Activated T-helper 1 cell treated with anti-CD3 and anti-CD28 coated beads, Interleukin-12 subunit alpha, Interleukin-12 subunit beta, Interleukin-2, Interleukin-4 antibody, amounts not matched to agents 30 ng/mL and 10 ng/mL and 1 ng/mL, durations not matched to agents 14 hours and 24 hours and 36 hours (primary cell): ENCODE results near the gene DHRS11. TPM values are rescaled to one million over a fixed set of nuclear protein-coding genes. Genes with fewer than 3 reads are reported as not detected.
"Not testable (repeated sequence)": the region's sequence is repeated elsewhere in the genome, so short reads cannot be mapped to it uniquely, and the experiment has no call there.

Source experiments
- DNase-seq: peaks from one replicate; pipeline ENCODE4 v3.0.0; 2021; ENCODE audit warnings: low spot score
- H3K27ac Mint-ChIP-seq: one replicate; pipeline ENCODE4 v1.8.0; 2021; ENCODE audit warnings: mild to moderate bottlenecking, mixed read lengths
- H3K27me3 Mint-ChIP-seq: one replicate; pipeline ENCODE4 v1.8.0; 2022; ENCODE audit warnings: mild to moderate bottlenecking, moderate library complexity, mixed read lengths; ENCODE audit not compliant: insufficient read depth
- H3K36me3 Mint-ChIP-seq: one replicate; pipeline ENCODE4 v1.8.0; 2021; ENCODE audit warnings: low read depth, mixed read lengths
- H3K4me1 Mint-ChIP-seq: one replicate; pipeline ENCODE4 v1.8.0; 2021; ENCODE audit warnings: low read depth, mixed read lengths
- H3K4me3 Mint-ChIP-seq: one replicate; pipeline ENCODE4 v1.8.0; 2021; ENCODE audit warnings: mild to moderate bottlenecking, moderate library complexity, mixed read lengths
- H3K9me3 Mint-ChIP-seq: one replicate; pipeline ENCODE4 v1.8.0; 2021; ENCODE audit warnings: mixed read lengths
- intact Hi-C: fragments of 100-400 bp; cut with micrococcal nuclease; formaldehyde crosslinking; loops from one replicate; pipeline ENCODE4 v1.15.1; 2024
- total RNA-seq: library from RNA; stranded (reverse); gene quantifications from 2 replicates; pipeline ENCODE4 v1.2.3, GENCODE V29; 2022

The DHRS11 gene
- total RNA-seq, 1 donor from 2014 or later = 16.4 TPM

GRCh38 chr17:36597866-36598777, 6.4 kb downstream of the DHRS11 start:
- H3K36me3 Mint-ChIP-seq = peaks cover 3% of the 10 kb centered on the region
- peaks cover 26% of the 10 kb centered on the region for H3K4me1 Mint-ChIP-seq
- DNase-seq = no peak
- no peak overlapping the region for H3K4me3 Mint-ChIP-seq
- intact Hi-C loops = no loop called here
- H3K9me3 Mint-ChIP-seq = no peaks in the 10 kb centered on the region
- no peak overlapping the region for H3K27ac Mint-ChIP-seq
- no peaks in the 10 kb centered on the region for H3K27me3 Mint-ChIP-seq

GRCh38 chr17:36598951-36599401, 7.3 kb downstream of the DHRS11 start:
- Mint-ChIP-seq H3K9me3 (no peaks in the 10 kb centered on the region), H3K4me1 (peaks cover 27% of the 10 kb centered on the region)
- intact Hi-C loops = no loop called here

DNA sequence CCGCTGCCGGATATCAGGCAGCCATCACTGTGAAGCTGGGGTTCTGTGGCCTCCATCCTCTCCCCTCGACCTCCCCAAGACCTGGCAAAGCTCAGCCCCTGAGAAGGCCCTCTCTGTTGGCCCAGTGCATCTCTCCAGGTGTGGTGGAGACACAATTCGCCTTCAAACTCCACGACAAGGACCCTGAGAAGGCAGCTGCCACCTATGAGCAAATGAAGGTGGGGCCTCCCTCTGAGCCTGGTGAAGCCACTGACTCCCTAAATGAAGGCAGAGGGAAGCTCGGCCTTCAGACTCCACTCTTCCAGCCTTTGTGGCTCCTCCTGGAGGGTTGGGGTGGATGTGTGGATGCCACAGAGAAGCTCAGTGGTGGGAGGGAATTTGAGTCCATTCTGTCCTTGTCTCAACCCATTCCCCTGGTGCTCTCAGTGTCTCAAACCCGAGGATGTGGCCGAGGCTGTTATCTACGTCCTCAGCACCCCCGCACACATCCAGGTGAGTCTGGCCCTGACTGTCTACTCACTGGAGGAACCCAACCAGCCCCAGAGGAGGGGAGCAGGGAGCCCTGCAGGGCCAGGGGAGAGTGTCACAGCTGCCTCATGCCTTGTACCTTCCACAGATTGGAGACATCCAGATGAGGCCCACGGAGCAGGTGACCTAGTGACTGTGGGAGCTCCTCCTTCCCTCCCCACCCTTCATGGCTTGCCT, 8.0 kb downstream of the DHRS11 start:
- peaks cover 30% of the 10 kb centered on the region for H3K4me1 Mint-ChIP-seq
- no peaks in the 10 kb centered on the region for H3K27me3 Mint-ChIP-seq
- intact Hi-C loops = loop anchor here (10.0 kb wide), 1 partner anchor 1005 kb away; the partner anchor contains the start of gene SYNRG
- peaks cover 5% of the 10 kb centered on the region for H3K36me3 Mint-ChIP-seq
- no peaks in the 10 kb centered on the region for H3K9me3 Mint-ChIP-seq
- H3K4me3 Mint-ChIP-seq = peak overlapping the region; percentile 7
- DNase-seq = no peak
- H3K27ac Mint-ChIP-seq = no peak overlapping the region

More at GRCh38 chr17:36598951-36599401, 7.3 kb downstream of the DHRS11 start:
- no peak overlapping the region for H3K27ac Mint-ChIP-seq
- H3K4me3 Mint-ChIP-seq = no peak overlapping the region
- no peak for DNase-seq
- peaks cover 2% of the 10 kb centered on the region for H3K36me3 Mint-ChIP-seq
- H3K27me3 Mint-ChIP-seq = no peaks in the 10 kb centered on the region

DNA sequence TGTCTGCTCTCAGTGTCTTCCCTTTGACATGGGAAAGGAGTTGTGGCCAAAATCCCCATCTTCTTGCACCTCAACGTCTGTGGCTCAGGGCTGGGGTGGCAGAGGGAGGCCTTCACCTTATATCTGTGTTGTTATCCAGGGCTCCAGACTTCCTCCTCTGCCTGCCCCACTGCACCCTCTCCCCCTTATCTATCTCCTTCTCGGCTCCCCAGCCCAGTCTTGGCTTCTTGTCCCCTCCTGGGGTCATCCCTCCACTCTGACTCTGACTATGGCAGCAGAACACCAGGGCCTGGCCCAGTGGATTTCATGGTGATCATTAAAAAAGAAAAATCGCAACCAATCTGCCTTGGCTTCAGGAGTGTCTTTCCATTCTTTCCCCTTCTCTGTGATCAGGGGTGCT, 8.8 kb downstream of the DHRS11 start:
- Mint-ChIP-seq H3K4me3 (peak overlapping the region; percentile 91), H3K27me3 (no peaks in the 10 kb centered on the region), H3K27ac (peak overlapping the region; percentile 70), H3K9me3 (no peaks in the 10 kb centered on the region), H3K4me1 (peaks cover 30% of the 10 kb centered on the region), H3K36me3 (peaks cover 5% of the 10 kb centered on the region)
- intact Hi-C loops = loop anchor here (10.0 kb wide), 1 partner anchor 1004 kb away; the partner anchor contains the start of gene SYNRG
- DNase-seq = no peak

GRCh38 chr17:36600936-36601302, 9.2 kb downstream of the DHRS11 start:
- H3K9me3 Mint-ChIP-seq = no peaks in the 10 kb centered on the region
- intact Hi-C loops = loop anchor here (1.0 to 10.0 kb wide), 5 partner anchors 10 to 1004 kb away; partner anchors contain the start of genes AATF, DHRS11, GGNBP2 and MYO19
- H3K27ac Mint-ChIP-seq = peak overlapping the region; percentile 70
- peaks cover 5% of the 10 kb centered on the region for H3K36me3 Mint-ChIP-seq
- peak overlapping the region; percentile 91 for H3K4me3 Mint-ChIP-seq
- no peak for DNase-seq
- peaks cover 35% of the 10 kb centered on the region for H3K4me1 Mint-ChIP-seq
- no peaks in the 10 kb centered on the region for H3K27me3 Mint-ChIP-seq

- H3K4me1 Mint-ChIP-seq = peaks cover 38% of the 10 kb centered on the region
Observed at GRCh38 chr17:36601303-36602029, 9.8 kb downstream of the DHRS11 start, which contains the start of gene MRM1. Gene MRM1 (plus strand): TSS chr17:36601583. CDS start chr17:36601811, 228 bp downstream.

DNA sequence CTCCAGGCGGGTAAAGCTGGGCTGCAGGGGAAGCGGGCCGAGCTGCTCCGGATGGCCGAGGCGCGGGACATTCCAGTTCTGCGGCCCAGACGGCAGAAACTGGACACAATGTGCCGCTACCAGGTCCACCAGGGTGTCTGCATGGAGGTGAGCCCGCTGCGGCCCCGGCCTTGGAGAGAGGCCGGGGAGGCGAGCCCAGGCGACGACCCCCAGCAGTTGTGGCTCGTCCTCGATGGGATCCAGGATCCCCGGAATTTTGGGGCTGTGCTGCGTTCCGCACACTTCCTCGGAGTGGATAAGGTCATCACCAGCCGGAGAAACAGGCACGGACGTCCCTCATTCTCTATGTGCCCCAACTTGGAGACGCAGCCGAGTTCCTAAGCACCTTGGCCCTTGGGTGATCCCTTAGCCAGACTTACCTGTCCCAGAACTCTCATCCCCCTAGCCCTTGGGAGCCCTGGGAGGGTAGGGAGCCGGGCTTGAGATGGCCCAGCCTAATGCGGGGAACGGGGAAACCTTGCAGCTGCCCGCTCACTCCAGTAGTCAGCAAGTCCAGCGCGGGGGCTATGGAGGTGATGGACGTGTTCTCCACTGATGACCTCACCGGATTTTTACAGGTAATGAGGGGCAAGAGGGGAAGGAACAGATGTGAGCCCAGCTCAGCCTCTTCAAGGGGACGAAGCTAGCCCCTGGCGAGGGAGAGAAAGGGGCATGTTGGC, 10.5 kb downstream of the DHRS11 start:
- H3K9me3 Mint-ChIP-seq = no peaks in the 10 kb centered on the region
- peak overlapping the region; percentile 70 for H3K27ac Mint-ChIP-seq
- H3K4me3 Mint-ChIP-seq = peak overlapping the region; percentile 91
- intact Hi-C loops = loop anchor here (10.0 kb wide), 1 partner anchor 1003 kb away; the partner anchor contains the start of gene SYNRG
- DNase-seq = no peak
- H3K4me1 Mint-ChIP-seq = peaks cover 38% of the 10 kb centered on the region
- H3K27me3 Mint-ChIP-seq = no peaks in the 10 kb centered on the region
- peaks cover 5% of the 10 kb centered on the region for H3K36me3 Mint-ChIP-seq

More at GRCh38 chr17:36601303-36602029, 9.8 kb downstream of the DHRS11 start, which contains the start of gene MRM1:
- Mint-ChIP-seq H3K9me3 (no peaks in the 10 kb centered on the region), H3K27me3 (no peaks in the 10 kb centered on the region), H3K4me3 (peak within 1 kb of the TSS; percentile 91), H3K27ac (peak within 1 kb of the TSS; percentile 70), H3K36me3 (peaks cover 5% of the 10 kb centered on the region)
- intact Hi-C loops = loop anchor here (1.0 to 10.0 kb wide), 5 partner anchors 10 to 1003 kb away; partner anchors contain the start of genes AATF, DHRS11, GGNBP2 and MYO19
- DNase-seq = peak; percentile 85

- H3K4me3 Mint-ChIP-seq = peak overlapping the region; percentile 91
- H3K36me3 Mint-ChIP-seq = peaks cover 10% of the 10 kb centered on the region
- DNase-seq = peak; percentile 53
- H3K27me3 Mint-ChIP-seq = no peaks in the 10 kb centered on the region
- peaks cover 38% of the 10 kb centered on the region for H3K4me1 Mint-ChIP-seq
- peak overlapping the region; percentile 50 for H3K27ac Mint-ChIP-seq
- intact Hi-C loops = loop anchor here (1.0 to 10.0 kb wide), 2 partner anchors 26 to 1002 kb away; partner anchors contain the start of gene SYNRG
- H3K9me3 Mint-ChIP-seq = no peaks in the 10 kb centered on the region
Observed at GRCh38 chr17:36602924-36603384, 11.3 kb downstream of the DHRS11 start.

- not testable (repeated sequence) for H3K27ac Mint-ChIP-seq, H3K27me3 Mint-ChIP-seq, DNase-seq, H3K9me3 Mint-ChIP-seq
- H3K36me3 Mint-ChIP-seq = peaks cover 12% of the 10 kb centered on the region
- peaks cover 38% of the 10 kb centered on the region for H3K4me1 Mint-ChIP-seq
- H3K4me3 Mint-ChIP-seq = peak overlapping the region; percentile 22
- intact Hi-C loops = loop anchor here (10.0 kb wide), 1 partner anchor 1000 kb away; the partner anchor contains the start of gene SYNRG
Observed at GRCh38 chr17:36605028-36605427, 13.3 kb downstream of the DHRS11 start.

- H3K9me3 Mint-ChIP-seq = no peaks in the 10 kb centered on the region
Observed at GRCh38 chr17:36608280-36608679, 16.6 kb downstream of the DHRS11 start.

GRCh38 chr17:36608794-36609497, 17.3 kb downstream of the DHRS11 start:
- H3K4me3 Mint-ChIP-seq = no peak overlapping the region
- H3K27ac Mint-ChIP-seq = no peak overlapping the region
- intact Hi-C loops = loop anchor here (10.0 kb wide), 1 partner anchor 996 kb away; the partner anchor contains the start of gene SYNRG
- H3K9me3 Mint-ChIP-seq = no peaks in the 10 kb centered on the region
- no peaks in the 10 kb centered on the region for H3K27me3 Mint-ChIP-seq
- peaks cover 12% of the 10 kb centered on the region for H3K4me1 Mint-ChIP-seq
- H3K36me3 Mint-ChIP-seq = peaks cover 11% of the 10 kb centered on the region
- no peak for DNase-seq

More at GRCh38 chr17:36608280-36608679, 16.6 kb downstream of the DHRS11 start:
- DNase-seq = no peak
- Mint-ChIP-seq H3K27ac (no peak overlapping the region), H3K4me1 (peaks cover 15% of the 10 kb centered on the region), H3K27me3 (no peaks in the 10 kb centered on the region), H3K4me3 (no peak overlapping the region), H3K36me3 (peaks cover 12% of the 10 kb centered on the region)
- intact Hi-C loops = loop anchor here (10.0 kb wide), 1 partner anchor 997 kb away; the partner anchor contains the start of gene SYNRG
